Endothelial cell (in vitro differentiated cells): Measurements from ENCODE around the gene CLTRN. TPM values are rescaled to one million over a fixed set of nuclear protein-coding genes. Genes with fewer than 3 reads are reported as not detected.

Experiments
- DNase-seq: peaks from one replicate; pipeline ENCODE4 v3.0.0; 2021; ENCODE audit warnings: low spot score
- H3K27ac Mint-ChIP-seq: one replicate; pipeline ENCODE4 v1.8.0; 2021; ENCODE audit warnings: mixed read lengths, inconsistent platforms; ENCODE audit not compliant: unreplicated experiment
- H3K27me3 Mint-ChIP-seq: one replicate; pipeline ENCODE4 v1.8.0; 2021; ENCODE audit warnings: mild to moderate bottlenecking, moderate library complexity, mixed read lengths, inconsistent platforms; ENCODE audit not compliant: unreplicated experiment
- H3K36me3 Mint-ChIP-seq: one replicate; pipeline ENCODE4 v1.8.0; 2021; ENCODE audit warnings: mild to moderate bottlenecking, low read depth, mixed read lengths, inconsistent platforms; ENCODE audit not compliant: unreplicated experiment
- H3K4me1 Mint-ChIP-seq: one replicate; pipeline ENCODE4 v1.8.0; 2021; ENCODE audit warnings: mild to moderate bottlenecking, mixed read lengths, inconsistent platforms; ENCODE audit not compliant: unreplicated experiment
- H3K4me3 Mint-ChIP-seq: one replicate; pipeline ENCODE4 v1.8.0; 2021; ENCODE audit warnings: mild to moderate bottlenecking, mixed read lengths, inconsistent platforms; ENCODE audit not compliant: unreplicated experiment
- H3K9me3 Mint-ChIP-seq: one replicate; pipeline ENCODE4 v1.8.0; 2021; ENCODE audit warnings: mixed read lengths, inconsistent platforms; ENCODE audit not compliant: unreplicated experiment
- total RNA-seq: library from RNA; stranded (reverse); fragmentation: NEBNext Ultra II Directional; extraction: Animal tissue kit (Norgen Biotek cat#: 25700); gene quantifications from one replicate; pipeline ENCODE4 v1.2.1, GENCODE V29; 2021; ENCODE audit not compliant: unreplicated experiment
- TF ChIP-seq, protein P1 (sequence below): fragments of 200-600 bp; sonication (generic); IDR thresholded peaks from one replicate; pipeline ENCODE4 v1.5.0; 2021; ENCODE audit warnings: antibody characterized with exemption; ENCODE audit not compliant: unreplicated experiment

The CLTRN gene
- total RNA-seq, 1 donor from 2014 or later = 0.95 TPM

DNA sequence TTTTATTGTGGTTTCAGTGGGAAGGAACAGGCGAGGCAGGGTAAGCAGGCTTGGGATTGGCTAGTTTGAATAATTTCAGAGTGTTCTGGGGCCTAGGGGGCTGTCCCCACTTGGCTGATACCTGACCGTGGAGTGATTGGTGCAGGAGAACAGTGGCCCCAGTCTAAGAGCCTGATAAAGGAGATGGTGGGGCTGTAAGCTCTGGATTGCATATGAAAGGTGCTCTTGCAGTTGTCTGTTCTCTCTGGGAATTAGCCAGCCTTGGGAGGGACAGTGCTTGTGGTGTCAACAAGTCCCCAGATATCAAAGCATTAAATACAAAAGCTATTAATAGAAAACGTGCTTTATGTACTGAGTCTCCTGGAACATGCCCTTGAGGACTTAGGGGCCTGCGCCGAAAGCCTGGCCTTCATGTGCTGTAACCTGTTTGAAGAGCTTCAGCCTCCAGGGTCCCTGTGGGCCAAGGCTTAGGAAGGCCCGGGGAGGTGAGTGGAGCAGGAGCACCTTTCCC is 30.4 kb upstream of the CLTRN start:
- no peak overlapping the region for H3K4me3 Mint-ChIP-seq
- no peaks in the 10 kb centered on the region for H3K4me1 Mint-ChIP-seq
- H3K27ac Mint-ChIP-seq = no peak overlapping the region
- no peaks in the 10 kb centered on the region for H3K27me3 Mint-ChIP-seq
- peaks cover 16% of the 10 kb centered on the region for H3K36me3 Mint-ChIP-seq
- TF ChIP-seq, protein P1, sequence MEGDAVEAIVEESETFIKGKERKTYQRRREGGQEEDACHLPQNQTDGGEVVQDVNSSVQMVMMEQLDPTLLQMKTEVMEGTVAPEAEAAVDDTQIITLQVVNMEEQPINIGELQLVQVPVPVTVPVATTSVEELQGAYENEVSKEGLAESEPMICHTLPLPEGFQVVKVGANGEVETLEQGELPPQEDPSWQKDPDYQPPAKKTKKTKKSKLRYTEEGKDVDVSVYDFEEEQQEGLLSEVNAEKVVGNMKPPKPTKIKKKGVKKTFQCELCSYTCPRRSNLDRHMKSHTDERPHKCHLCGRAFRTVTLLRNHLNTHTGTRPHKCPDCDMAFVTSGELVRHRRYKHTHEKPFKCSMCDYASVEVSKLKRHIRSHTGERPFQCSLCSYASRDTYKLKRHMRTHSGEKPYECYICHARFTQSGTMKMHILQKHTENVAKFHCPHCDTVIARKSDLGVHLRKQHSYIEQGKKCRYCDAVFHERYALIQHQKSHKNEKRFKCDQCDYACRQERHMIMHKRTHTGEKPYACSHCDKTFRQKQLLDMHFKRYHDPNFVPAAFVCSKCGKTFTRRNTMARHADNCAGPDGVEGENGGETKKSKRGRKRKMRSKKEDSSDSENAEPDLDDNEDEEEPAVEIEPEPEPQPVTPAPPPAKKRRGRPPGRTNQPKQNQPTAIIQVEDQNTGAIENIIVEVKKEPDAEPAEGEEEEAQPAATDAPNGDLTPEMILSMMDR = no peak
- H3K9me3 Mint-ChIP-seq = no peaks in the 10 kb centered on the region
- no peak for DNase-seq

DNA sequence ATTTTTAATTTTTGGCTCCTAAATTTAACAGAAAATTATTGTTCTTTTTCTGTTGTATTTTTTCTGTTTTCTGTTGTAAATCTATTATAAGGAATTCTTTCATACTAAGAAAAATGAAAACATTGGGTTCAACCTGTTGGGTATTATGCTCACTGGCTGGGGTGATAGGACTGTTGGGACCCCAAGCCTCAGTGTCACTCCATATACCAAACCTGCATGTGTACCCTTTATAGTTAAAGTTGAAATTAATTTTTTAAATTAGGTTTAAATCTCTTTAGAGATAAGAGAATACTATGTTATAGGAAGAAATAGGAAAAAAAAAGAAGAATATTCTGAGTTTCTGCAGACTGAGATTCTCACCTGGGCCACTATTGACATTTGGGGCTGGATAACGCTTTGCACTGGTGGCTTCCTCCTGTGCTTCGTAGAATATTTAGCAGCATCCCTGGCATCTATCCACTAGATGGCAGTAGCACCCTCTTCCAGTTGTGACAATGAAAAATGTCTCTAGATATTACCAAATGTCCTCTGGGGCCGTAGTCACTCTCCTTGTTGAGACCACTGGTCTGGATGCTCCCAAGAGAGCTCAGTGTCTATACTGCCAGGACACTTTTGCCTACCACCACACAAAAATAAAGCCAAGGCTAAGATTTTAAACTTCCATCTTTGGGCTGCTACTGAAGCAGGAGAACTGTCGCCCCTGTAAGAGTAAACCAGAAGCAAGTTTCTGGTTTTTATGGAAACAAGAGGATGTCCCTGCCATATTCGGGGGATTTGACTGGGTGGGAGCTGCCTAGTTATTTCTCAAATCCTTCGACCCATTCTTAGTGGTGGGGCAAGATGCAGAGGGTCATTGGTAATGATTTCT is 22.4 kb upstream of the CLTRN start:
- H3K4me3 Mint-ChIP-seq = no peak overlapping the region
- H3K4me1 Mint-ChIP-seq = no peaks in the 10 kb centered on the region
- H3K27me3 Mint-ChIP-seq = no peaks in the 10 kb centered on the region
- no peaks in the 10 kb centered on the region for H3K9me3 Mint-ChIP-seq
- TF ChIP-seq, protein P1 = peak; percentile 61
- DNase-seq = peak; percentile 41
- H3K36me3 Mint-ChIP-seq = peaks cover 15% of the 10 kb centered on the region
- no peak overlapping the region for H3K27ac Mint-ChIP-seq

- no peak for DNase-seq
- no peaks in the 10 kb centered on the region for H3K9me3 Mint-ChIP-seq
- H3K27me3 Mint-ChIP-seq = no peaks in the 10 kb centered on the region
- no peak overlapping the region for H3K27ac Mint-ChIP-seq
- H3K4me1 Mint-ChIP-seq = peaks cover 4% of the 10 kb centered on the region
- peaks cover 3% of the 10 kb centered on the region for H3K36me3 Mint-ChIP-seq
- no peak overlapping the region for H3K4me3 Mint-ChIP-seq
- TF ChIP-seq, protein P1 = no peak
These were observed 18.6 kb upstream of the CLTRN start for GRCh38 chrX:15683193-15683592.

DNA sequence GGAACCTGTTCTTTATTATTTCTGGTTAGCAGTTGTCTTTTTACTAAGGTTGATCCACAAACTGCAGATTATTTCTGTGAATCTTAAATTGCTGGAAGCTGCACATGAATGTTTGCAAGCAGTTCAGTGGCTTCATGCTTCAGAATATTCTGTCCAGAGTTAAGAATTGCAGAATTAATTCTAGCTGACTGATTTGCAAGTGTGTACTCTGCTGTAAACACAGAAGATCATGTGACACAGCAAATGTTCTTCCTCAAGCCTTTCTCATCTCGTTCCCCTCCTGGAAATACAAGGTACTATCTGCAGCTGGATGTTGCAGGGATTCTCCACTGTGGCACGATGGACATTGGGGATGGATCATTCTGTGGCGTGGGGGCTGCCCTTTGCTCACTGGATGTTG is 16.8 kb upstream of the CLTRN start:
- no peak overlapping the region for H3K27ac Mint-ChIP-seq
- peaks cover 6% of the 10 kb centered on the region for H3K36me3 Mint-ChIP-seq
- H3K4me3 Mint-ChIP-seq = no peak overlapping the region
- peaks cover 2% of the 10 kb centered on the region for H3K27me3 Mint-ChIP-seq
- no peak for DNase-seq
- peaks cover 11% of the 10 kb centered on the region for H3K4me1 Mint-ChIP-seq
- no peaks in the 10 kb centered on the region for H3K9me3 Mint-ChIP-seq
- TF ChIP-seq, protein P1 = no peak

DNA sequence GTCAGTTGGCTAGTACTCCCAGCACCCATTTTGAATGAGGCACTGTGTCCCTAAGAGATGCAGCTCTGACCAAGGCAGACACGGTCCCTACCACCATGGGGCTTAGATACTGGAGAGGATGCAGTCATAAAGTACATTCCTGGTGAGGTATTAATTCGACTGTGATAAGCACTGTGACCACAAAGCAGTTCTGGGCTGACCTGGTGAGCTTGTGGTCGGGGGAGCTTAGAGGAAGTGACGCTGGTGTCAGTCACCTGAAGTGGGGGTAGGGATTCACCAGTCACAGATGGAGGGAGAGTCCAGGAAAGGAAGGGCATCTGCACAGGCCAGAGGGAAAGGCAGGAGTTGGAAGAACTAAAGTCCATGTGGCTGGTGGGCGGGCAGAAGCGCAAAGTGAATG is 15.8 kb upstream of the CLTRN start:
- no peaks in the 10 kb centered on the region for H3K9me3 Mint-ChIP-seq
- peaks cover 2% of the 10 kb centered on the region for H3K27me3 Mint-ChIP-seq
- TF ChIP-seq, protein P1 = no peak
- H3K27ac Mint-ChIP-seq = no peak overlapping the region
- peaks cover 6% of the 10 kb centered on the region for H3K36me3 Mint-ChIP-seq
- H3K4me3 Mint-ChIP-seq = no peak overlapping the region
- no peak for DNase-seq
- peaks cover 12% of the 10 kb centered on the region for H3K4me1 Mint-ChIP-seq
